Pulmonary artery endothelial cell (primary cell): ENCODE results near the gene PSMD6. TPM values are rescaled to one million over a fixed set of nuclear protein-coding genes. Genes with fewer than 3 reads are reported as not detected.

ENCODE experiments used
- total RNA-seq: library from RNA; depleted of rRNA; stranded (reverse); fragments of >200 nt; gene quantifications from 2 replicates; pipeline ENCODE4 v1.2.3, GENCODE V29; 2014

Gene PSMD6
- total RNA-seq, 1 donor from 2014 or later: 128 TPM

Other genes with a start within 250 kb of the PSMD6 start
- not detected in 2 replicates for gene C3orf49, start 204.2 kb downstream of the PSMD6 start, total RNA-seq
- 51.1 and 51.9 TPM in 2 replicates for gene THOC7, start 159.7 kb downstream of the PSMD6 start, total RNA-seq
- 6.7 and 9.1 TPM in 2 replicates for gene ATXN7, start 159.6 kb downstream of the PSMD6 start, total RNA-seq
- gene SCAANT1, start 111.1 kb downstream of the PSMD6 start, total RNA-seq: not detected in 2 replicates
- 4.9 and 5.3 TPM in 2 replicates for gene PRICKLE2, start 202.0 kb upstream of the PSMD6 start, total RNA-seq